ENCODE results near the gene ITPR3. TPM values are rescaled to one million over a fixed set of nuclear protein-coding genes. Genes with fewer than 3 reads are reported as not detected.

ITPR3 gene
- total and polyA plus RNA-seq, 8 donors, result 14.1 to 149 (median 65.6) TPM

DNA sequence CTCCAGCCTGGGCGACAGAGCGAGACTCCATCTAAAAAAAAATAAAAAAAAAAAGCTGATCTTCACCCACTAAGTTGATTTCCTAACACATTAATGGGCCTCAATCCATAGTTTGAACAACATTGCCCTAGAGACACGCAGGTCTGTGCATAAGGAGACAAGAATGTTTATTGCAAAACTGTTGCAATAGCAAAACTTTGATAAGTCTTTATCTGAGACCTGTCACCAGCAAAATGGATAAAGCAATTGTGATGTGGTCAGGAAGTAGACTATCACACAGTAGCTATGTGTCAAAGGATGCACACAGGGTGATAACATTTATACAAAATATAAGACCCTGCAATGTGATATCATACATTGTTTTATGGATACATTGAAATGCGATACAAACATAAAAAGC lies 4.2 kb upstream of the ITPR3 start:
- Histone ChIP-seq H3K27me3 (peaks cover 0 to 13% (median 0%) of the 10 kb centered on the region in 3 donors), H3K9me3 (no peaks in the 10 kb centered on the region), H3K4me1 (peaks cover 4 to 35% (median 14%) of the 10 kb centered on the region in 4 donors), H3K4me3 (no peak overlapping the region), H3K36me3 (no peaks in the 10 kb centered on the region), H3K27ac (no peak overlapping the region)
- WGBS, 5 donors, result 83 to 93% (median 87%) methylated on average over 2 to 4 of the region's 4 CpGs; no CpG with 5 or more reads in 2 of the 5 donors
- intact Hi-C loops (cut with DNase I; ENCODE audit: low total_unique reads), result no loop called here
- no peak for DNase-seq
- TF ChIP-seq, protein P1, sequence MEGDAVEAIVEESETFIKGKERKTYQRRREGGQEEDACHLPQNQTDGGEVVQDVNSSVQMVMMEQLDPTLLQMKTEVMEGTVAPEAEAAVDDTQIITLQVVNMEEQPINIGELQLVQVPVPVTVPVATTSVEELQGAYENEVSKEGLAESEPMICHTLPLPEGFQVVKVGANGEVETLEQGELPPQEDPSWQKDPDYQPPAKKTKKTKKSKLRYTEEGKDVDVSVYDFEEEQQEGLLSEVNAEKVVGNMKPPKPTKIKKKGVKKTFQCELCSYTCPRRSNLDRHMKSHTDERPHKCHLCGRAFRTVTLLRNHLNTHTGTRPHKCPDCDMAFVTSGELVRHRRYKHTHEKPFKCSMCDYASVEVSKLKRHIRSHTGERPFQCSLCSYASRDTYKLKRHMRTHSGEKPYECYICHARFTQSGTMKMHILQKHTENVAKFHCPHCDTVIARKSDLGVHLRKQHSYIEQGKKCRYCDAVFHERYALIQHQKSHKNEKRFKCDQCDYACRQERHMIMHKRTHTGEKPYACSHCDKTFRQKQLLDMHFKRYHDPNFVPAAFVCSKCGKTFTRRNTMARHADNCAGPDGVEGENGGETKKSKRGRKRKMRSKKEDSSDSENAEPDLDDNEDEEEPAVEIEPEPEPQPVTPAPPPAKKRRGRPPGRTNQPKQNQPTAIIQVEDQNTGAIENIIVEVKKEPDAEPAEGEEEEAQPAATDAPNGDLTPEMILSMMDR (IDR thresholded peaks at IDR 0.05), result no peak
- TF ChIP-seq EP300 (IDR thresholded peaks at IDR 0.05) (no peak), POLR2A (IDR thresholded peaks at IDR 0.05) (no peak), POLR2AphosphoS5 (IDR thresholded peaks at IDR 0.05) (no peak)

- intact Hi-C loops (cut with DNase I; ENCODE audit: low total_unique reads), result no loop called here
- Histone ChIP-seq H3K4me1 (peaks cover 19 to 53% (median 36%) of the 10 kb centered on the region in 4 donors), H3K4me3 (no peak overlapping the region), H3K27me3 (peaks cover 0 to 25% (median 0%) of the 10 kb centered on the region in 3 donors), H3K36me3 (no peaks in the 10 kb centered on the region), H3K9me3 (no peaks in the 10 kb centered on the region), H3K27ac (peak overlapping the region in 4 of 5 donors; percentile 91 to 99 (median 97))
- TF ChIP-seq POLR2AphosphoS5 (IDR thresholded peaks at IDR 0.05) (no peak), POLR2A (IDR thresholded peaks at IDR 0.05) (no peak), EP300 (IDR thresholded peaks at IDR 0.05) (no peak)
- TF ChIP-seq, protein P1 (IDR thresholded peaks at IDR 0.05), result no peak
- 40 to 54% (median 52%) methylated on average over 5 of the region's 5 CpGs for WGBS, 5 donors
- no peak for DNase-seq
Measured at GRCh38 chr6:33619166-33619840, 1.8 kb upstream of the ITPR3 start.

DNA sequence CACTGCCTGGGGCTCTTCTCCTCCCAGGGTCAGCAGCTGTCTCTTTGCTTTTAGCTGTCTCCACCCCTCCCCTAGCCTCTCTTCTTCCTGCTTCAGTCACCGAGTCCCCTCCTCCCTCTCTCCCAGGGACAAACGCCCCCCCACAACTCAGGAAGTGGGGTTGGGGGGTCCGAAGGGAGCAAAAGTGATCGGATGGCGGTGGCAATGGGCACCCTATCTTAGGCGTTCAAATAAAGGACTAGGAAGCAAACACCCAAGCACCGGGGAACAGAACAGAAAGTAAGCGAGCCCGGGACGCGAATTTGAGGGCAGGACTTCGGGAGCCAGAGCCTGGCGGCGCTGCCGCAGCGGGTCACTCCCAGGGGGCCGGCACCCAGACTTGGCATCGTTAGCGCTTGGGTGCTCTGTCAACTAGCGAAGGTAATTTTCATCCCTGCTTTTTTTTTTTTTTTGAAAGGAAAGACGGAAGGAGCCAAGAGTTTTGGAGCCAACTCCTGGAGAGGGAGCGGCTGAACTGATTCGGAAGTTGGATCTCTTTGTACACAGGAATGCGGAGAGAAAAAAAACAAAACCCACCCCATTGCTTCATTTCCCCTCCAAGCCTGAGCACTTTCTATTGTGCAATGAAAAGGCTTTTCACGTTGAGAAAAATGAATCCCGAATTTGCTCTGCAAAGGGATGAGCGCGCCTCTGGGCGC lies 815 bp upstream of the ITPR3 start:
- H3K27ac ChIP-seq, result peak overlapping the region; percentile 91 to 99 (median 96)
- peaks cover 0 to 32% (median 0%) of the 10 kb centered on the region in 3 donors for H3K27me3 ChIP-seq
- no peaks in the 10 kb centered on the region for H3K9me3 ChIP-seq
- TF ChIP-seq POLR2AphosphoS5 (IDR thresholded peaks at IDR 0.05), result no peak
- TF ChIP-seq POLR2A (IDR thresholded peaks at IDR 0.05), result no peak
- TF ChIP-seq EP300 (IDR thresholded peaks at IDR 0.05), result no peak
- TF ChIP-seq, protein P1 (IDR thresholded peaks at IDR 0.05), result no peak
- 0 to 2% (median 1%) methylated on average over 29 of the region's 29 CpGs for WGBS, 5 donors
- peak; percentile 74 to 81 for DNase-seq
- H3K4me1 ChIP-seq, result peaks cover 23 to 62% (median 44%) of the 10 kb centered on the region in 4 donors
- H3K4me3 ChIP-seq, result peak overlapping the region; percentile 57 to 82 (median 71)
- H3K36me3 ChIP-seq, result peaks cover 0 to 2% (median 0%) of the 10 kb centered on the region in 4 donors
- intact Hi-C loops (cut with DNase I; ENCODE audit: low total_unique reads), result no loop called here

GRCh38 chr6:33621711-33622388 lies 728 bp downstream of the ITPR3 start:
- H3K4me3 ChIP-seq, result peak overlapping the region; percentile 57 to 82 (median 71)
- peaks cover 23 to 77% (median 45%) of the 10 kb centered on the region in 4 donors for H3K4me1 ChIP-seq
- no peaks in the 10 kb centered on the region for H3K9me3 ChIP-seq
- TF ChIP-seq, protein P1 (IDR thresholded peaks at IDR 0.05), result no peak
- TF ChIP-seq POLR2A (IDR thresholded peaks at IDR 0.05) (no peak), POLR2AphosphoS5 (IDR thresholded peaks at IDR 0.05) (no peak), EP300 (IDR thresholded peaks at IDR 0.05) (no peak)
- peak; percentile 63 to 81 for DNase-seq
- intact Hi-C loops (cut with DNase I; ENCODE audit: low total_unique reads), result no loop called here
- H3K36me3 ChIP-seq, result peaks cover 0 to 10% (median 0%) of the 10 kb centered on the region in 4 donors
- 3 to 12% (median 6%) methylated on average over 21 to 39 of the region's 39 CpGs for WGBS, 5 donors
- peaks cover 0 to 32% (median 0%) of the 10 kb centered on the region in 3 donors for H3K27me3 ChIP-seq
- H3K27ac ChIP-seq, result peak overlapping the region; percentile 91 to 99 (median 96)
